NT2/D1 (cell line): Measurements from ENCODE around the gene KANK4.

Source experiments
- DNase-seq: peaks from one replicate; pipeline ENCODE4 v3.0.0-alpha.2; 2011; ENCODE audit warnings: low read depth, low spot score
- H3K27me3 ChIP-seq: 2 replicates; pipeline ENCODE4 v1.6.0; 2011; ENCODE audit warnings: mild to moderate bottlenecking; ENCODE audit not compliant: insufficient read length, insufficient read depth
- H3K36me3 ChIP-seq: 2 replicates; pipeline ENCODE4 v1.6.1; 2011; ENCODE audit warnings: mild to moderate bottlenecking, low read length, mixed read lengths; ENCODE audit not compliant: insufficient read depth, insufficient read length
- H3K4me1 ChIP-seq: 2 replicates; pipeline ENCODE4 v1.5.1; 2011; ENCODE audit not compliant: insufficient read depth, insufficient read length
- H3K4me3 ChIP-seq: 2 replicates; pipeline ENCODE4 v1.5.1; 2011; ENCODE audit warnings: low read depth; ENCODE audit not compliant: insufficient read length
- H3K9ac ChIP-seq: 2 replicates; pipeline ENCODE4 v1.6.0; 2011; ENCODE audit warnings: low read depth; ENCODE audit not compliant: insufficient read length
- H3K9me3 ChIP-seq: 2 replicates; pipeline ENCODE4 v1.5.1; 2011; ENCODE audit warnings: mild to moderate bottlenecking, low read length; ENCODE audit not compliant: insufficient read depth
- SUZ12 ChIP-seq: IDR thresholded peaks from 2 replicates; pipeline ENCODE4 v1.6.1; 2011; ENCODE audit not compliant: insufficient read length, insufficient read depth; ENCODE audit errors: extremely low read depth
- YY1 ChIP-seq: IDR thresholded peaks from 2 replicates; pipeline ENCODE4 v1.6.1; 2011; ENCODE audit not compliant: insufficient read length, insufficient read depth
- ZNF274 ChIP-seq: IDR thresholded peaks from 2 replicates; pipeline ENCODE4 v1.6.1; 2011; ENCODE audit warnings: mild to moderate bottlenecking, low read depth, low read length

KANK4 gene

DNA sequence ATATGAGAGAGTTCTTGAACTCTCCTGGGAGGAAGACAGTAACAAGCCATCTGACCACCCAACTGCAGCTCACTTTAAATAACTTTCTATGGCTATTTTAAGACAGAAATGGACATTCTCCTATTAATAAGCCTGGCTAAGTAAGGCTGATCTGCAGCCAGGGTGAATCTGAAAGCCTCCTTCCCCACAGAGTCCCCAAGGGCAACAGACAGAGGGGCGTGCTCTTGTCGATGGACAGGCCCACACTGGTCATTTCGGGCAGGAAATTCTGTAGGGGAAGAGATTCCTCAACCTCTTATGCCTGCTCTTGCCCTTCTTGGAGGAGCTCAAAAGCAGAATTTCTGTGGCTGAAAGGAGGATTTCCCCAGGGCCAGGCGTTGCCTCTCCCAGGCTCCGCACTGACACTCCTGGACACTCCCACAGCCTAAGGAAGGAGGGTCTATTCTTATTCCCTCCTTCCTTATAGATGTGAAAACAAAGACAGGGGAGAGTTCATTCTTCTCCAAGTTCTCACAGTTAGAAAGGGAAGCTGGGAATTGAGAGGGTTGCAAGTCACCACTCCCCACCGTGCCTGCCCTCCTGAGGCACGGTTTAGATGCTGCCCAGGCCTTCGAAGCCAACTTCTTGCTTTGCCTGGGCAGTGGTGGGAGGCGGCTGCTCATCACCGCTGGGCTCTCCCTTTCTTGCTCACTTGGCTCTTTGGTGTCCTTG lies 17.9 kb upstream of the KANK4 start:
- Histone ChIP-seq H3K4me1 (peaks cover 10% of the 10 kb centered on the region), H3K4me3 (peak overlapping the region; percentile 22), H3K27me3 (no peaks in the 10 kb centered on the region), H3K9me3 (no peaks in the 10 kb centered on the region), H3K36me3 (no peaks in the 10 kb centered on the region), H3K9ac (peak overlapping the region; percentile 53)
- no peak for DNase-seq
- TF ChIP-seq YY1 (no peak), SUZ12 (no peak)

DNA sequence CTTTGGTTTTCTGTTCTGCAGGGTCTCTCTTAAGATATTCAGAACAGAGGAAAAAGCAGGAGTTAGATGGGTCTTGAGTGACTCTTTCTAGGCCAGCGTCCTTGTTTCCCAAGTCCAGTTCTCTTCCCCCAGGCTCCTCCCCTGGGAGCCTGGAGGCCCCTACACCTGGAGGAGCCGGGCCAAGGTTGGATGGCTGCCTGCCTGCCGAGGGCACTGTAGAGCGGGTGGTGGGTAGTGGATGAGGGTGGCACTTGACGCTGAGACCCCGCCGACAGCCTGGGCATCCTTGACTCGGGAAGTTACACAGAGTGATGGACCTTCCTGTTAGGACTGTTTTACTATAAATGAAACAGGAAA lies 17.4 kb upstream of the KANK4 start:
- TF ChIP-seq ZNF274 (no peak), YY1 (no peak), SUZ12 (no peak)
- no peak for DNase-seq
- no peaks in the 10 kb centered on the region for H3K9me3 ChIP-seq
- H3K27me3 ChIP-seq = no peaks in the 10 kb centered on the region
- H3K9ac ChIP-seq = no peak overlapping the region
- H3K4me3 ChIP-seq = no peak overlapping the region
- peaks cover 10% of the 10 kb centered on the region for H3K4me1 ChIP-seq
- no peaks in the 10 kb centered on the region for H3K36me3 ChIP-seq

DNA sequence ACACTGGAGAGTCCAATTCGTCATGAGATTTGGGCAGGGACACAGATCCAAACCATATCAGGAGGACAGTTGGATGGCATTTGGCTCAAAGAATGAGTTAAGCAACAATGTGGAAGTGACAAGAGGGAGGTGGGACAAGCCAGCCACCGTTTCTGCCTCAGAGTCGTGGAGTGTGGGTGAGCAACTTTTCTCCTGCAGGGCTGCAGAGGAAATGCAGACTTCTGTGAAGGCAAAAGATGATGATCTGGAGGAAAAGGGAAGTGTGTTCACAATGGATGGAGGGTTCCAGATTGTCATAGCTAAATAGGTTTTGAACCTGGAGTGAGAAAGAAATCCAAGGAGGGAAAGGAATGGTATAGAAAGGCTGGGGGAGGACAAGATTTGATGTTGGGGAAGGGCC lies 16.4 kb upstream of the KANK4 start:
- peaks cover 10% of the 10 kb centered on the region for H3K4me1 ChIP-seq
- TF ChIP-seq YY1 (no peak), ZNF274 (no peak)
- H3K27me3 ChIP-seq = no peaks in the 10 kb centered on the region
- H3K9ac ChIP-seq = no peak overlapping the region
- no peak for DNase-seq
- no peaks in the 10 kb centered on the region for H3K9me3 ChIP-seq
- no peaks in the 10 kb centered on the region for H3K36me3 ChIP-seq
- no peak overlapping the region for H3K4me3 ChIP-seq

DNA sequence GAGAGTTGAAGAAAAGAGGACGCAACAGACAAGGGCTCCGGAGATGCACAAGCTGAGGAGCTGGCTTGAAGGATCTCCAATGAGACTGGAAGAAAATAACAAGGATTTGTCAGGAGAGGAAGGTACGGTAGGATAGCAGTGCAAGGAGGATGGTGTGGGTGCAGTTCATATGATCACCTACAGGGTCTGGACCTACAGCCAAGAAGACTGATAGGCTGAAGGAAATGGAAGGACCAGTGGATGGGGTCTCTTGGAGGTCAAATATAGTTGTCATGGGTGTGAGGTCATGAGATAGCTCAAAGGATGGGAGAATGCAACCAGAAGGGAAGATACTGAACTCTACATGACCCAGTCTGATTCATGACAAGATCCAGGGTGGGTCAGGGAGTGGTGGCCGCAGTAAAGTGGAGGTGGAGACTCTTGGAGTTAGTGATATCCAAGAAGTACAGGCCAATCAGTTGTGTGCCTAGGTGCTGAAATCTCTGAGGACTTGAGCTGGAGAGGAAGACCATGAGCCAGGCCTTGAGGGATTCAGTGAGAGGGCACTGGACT lies 15.3 kb upstream of the KANK4 start:
- H3K4me1 ChIP-seq = peaks cover 10% of the 10 kb centered on the region
- no peak overlapping the region for H3K9ac ChIP-seq
- H3K4me3 ChIP-seq = no peak overlapping the region
- TF ChIP-seq ZNF274 (no peak), SUZ12 (no peak), YY1 (no peak)
- no peaks in the 10 kb centered on the region for H3K9me3 ChIP-seq
- H3K27me3 ChIP-seq = no peaks in the 10 kb centered on the region
- no peak for DNase-seq
- no peaks in the 10 kb centered on the region for H3K36me3 ChIP-seq

DNA sequence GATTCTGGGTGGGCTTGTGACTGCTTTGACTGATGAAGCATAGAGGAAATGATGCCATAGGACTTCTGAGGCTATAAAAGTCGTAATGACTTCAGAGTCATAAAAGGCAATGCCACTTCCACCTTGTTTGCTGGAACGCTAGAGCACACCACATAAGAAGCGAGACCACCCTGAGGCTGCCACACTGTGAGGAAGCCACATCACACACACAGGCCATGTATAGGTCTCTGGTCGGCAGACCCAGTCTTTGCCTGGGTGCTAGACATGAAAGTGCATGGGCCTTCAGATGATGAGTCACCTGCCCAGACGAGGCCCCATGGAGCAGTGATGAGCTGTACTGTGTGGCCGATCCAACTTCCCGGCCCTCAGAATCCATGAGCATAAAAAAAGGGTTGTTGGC lies 14.2 kb upstream of the KANK4 start:
- Histone ChIP-seq H3K36me3 (no peaks in the 10 kb centered on the region), H3K4me3 (no peak overlapping the region), H3K27me3 (no peaks in the 10 kb centered on the region), H3K9me3 (no peaks in the 10 kb centered on the region), H3K4me1 (peaks cover 8% of the 10 kb centered on the region), H3K9ac (no peak overlapping the region)
- no peak for DNase-seq
- no peak for TF ChIP-seq YY1
- no peak for TF ChIP-seq SUZ12
- TF ChIP-seq ZNF274 = no peak

DNA sequence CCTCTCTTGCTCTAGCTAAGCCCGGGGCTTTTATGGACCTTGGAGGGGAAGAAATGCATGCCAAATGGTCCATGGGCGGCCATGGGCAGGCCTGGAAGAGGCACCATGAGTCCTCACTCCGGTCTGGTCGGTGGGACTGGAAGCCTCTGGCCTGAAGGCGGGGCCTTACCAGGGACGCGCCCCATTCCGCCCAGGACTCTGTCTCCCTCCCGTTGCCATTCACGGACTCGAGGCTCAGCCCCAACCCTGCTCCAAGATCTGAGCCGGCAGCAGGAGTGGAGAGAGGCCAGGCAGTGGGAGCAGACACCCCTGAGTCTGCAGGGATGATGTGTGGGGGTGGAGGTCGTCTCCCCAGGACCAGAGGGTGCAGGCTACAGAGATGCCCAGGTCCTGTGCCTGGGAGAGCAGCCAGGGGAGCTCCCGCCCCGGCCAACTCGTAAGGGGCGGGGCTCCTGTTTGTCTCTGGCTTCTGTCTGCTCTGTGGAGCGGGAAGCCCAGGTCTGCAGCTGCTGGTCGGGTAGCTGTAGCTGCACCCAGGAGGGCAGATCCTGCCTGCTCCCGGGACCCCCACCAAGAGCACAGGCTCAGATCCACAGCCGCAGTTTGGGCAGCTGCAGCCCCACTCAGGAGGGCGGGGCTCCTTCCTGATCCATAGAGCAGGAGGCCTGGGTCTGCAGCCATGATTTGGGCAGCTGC lies 8.3 kb upstream of the KANK4 start:
- H3K4me3 ChIP-seq = no peak overlapping the region
- H3K4me1 ChIP-seq = peaks cover 14% of the 10 kb centered on the region
- no peak for TF ChIP-seq SUZ12
- TF ChIP-seq ZNF274 = no peak
- TF ChIP-seq YY1 = no peak
- no peak for DNase-seq
- H3K27me3 ChIP-seq = no peaks in the 10 kb centered on the region
- no peak overlapping the region for H3K9ac ChIP-seq
- H3K9me3 ChIP-seq = peaks cover 11% of the 10 kb centered on the region; the same call in 1 of the 2 replicates
- H3K36me3 ChIP-seq = no peaks in the 10 kb centered on the region

DNA sequence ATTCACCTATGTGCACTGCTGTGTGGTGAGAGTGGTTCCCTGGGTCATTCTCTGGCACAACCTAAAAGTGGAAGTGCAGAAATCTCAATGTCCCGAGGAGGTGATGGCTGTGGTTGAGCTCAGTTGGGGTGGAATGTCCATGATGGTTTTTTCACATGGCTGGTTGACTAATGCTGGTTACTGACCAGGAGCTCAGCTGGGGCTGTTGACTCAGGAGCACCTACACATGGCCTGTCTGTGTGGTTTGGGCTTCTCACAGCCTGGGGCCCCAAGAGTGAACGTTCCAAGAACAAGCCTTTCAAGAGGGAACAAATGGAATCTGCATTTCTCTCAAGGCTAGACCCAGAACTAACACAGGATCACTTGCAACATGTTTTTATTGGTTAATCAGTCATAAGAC lies 6.4 kb upstream of the KANK4 start:
- Histone ChIP-seq H3K4me1 (peaks cover 14% of the 10 kb centered on the region), H3K9me3 (peaks cover 11% of the 10 kb centered on the region; the same call in 1 of the 2 replicates), H3K36me3 (no peaks in the 10 kb centered on the region), H3K9ac (no peak overlapping the region), H3K4me3 (no peak overlapping the region), H3K27me3 (peaks cover under 1% of the 10 kb centered on the region)
- no peak for TF ChIP-seq YY1
- TF ChIP-seq SUZ12 = no peak
- TF ChIP-seq ZNF274 = no peak
- DNase-seq = no peak
